GM20000 (cell line): ENCODE results near the gene MED26.
A peak's percentile ranks its signal among the peaks of the same experiment; 100 is the strongest.

Source experiments
- DNase-seq: peaks from one replicate; pipeline ENCODE4 v3.0.0; 2012; ENCODE audit warnings: low spot score
- TF ChIP-seq, protein P1 (sequence below): IDR thresholded peaks from 2 replicates; pipeline ENCODE4 v1.5.1; 2012; ENCODE audit warnings: mild to moderate bottlenecking, control low read depth; ENCODE audit errors: extremely low read depth, missing control alignments

MED26 gene

DNA sequence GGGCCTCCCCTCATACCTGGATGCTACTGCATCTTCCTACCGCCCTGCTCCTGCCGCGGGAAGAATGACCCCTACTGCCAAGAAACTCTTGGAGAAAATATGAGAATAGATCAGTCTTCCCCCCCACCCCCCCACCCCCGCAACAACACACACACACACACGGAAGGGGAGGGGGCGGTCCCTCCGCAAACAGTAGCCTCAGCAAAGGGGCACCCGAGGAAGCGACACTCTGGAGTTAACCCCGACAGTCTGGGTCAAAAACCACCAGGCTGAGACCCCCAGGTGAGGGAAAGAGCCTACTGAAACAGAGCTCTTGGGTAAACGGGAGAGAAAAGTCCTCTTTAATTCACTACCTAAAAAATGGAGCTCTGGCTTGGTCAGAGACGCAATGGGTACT is 1.2 kb downstream of the MED26 start:
- DNase-seq, result no peak
- TF ChIP-seq, protein P1, sequence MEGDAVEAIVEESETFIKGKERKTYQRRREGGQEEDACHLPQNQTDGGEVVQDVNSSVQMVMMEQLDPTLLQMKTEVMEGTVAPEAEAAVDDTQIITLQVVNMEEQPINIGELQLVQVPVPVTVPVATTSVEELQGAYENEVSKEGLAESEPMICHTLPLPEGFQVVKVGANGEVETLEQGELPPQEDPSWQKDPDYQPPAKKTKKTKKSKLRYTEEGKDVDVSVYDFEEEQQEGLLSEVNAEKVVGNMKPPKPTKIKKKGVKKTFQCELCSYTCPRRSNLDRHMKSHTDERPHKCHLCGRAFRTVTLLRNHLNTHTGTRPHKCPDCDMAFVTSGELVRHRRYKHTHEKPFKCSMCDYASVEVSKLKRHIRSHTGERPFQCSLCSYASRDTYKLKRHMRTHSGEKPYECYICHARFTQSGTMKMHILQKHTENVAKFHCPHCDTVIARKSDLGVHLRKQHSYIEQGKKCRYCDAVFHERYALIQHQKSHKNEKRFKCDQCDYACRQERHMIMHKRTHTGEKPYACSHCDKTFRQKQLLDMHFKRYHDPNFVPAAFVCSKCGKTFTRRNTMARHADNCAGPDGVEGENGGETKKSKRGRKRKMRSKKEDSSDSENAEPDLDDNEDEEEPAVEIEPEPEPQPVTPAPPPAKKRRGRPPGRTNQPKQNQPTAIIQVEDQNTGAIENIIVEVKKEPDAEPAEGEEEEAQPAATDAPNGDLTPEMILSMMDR, result no peak

DNA sequence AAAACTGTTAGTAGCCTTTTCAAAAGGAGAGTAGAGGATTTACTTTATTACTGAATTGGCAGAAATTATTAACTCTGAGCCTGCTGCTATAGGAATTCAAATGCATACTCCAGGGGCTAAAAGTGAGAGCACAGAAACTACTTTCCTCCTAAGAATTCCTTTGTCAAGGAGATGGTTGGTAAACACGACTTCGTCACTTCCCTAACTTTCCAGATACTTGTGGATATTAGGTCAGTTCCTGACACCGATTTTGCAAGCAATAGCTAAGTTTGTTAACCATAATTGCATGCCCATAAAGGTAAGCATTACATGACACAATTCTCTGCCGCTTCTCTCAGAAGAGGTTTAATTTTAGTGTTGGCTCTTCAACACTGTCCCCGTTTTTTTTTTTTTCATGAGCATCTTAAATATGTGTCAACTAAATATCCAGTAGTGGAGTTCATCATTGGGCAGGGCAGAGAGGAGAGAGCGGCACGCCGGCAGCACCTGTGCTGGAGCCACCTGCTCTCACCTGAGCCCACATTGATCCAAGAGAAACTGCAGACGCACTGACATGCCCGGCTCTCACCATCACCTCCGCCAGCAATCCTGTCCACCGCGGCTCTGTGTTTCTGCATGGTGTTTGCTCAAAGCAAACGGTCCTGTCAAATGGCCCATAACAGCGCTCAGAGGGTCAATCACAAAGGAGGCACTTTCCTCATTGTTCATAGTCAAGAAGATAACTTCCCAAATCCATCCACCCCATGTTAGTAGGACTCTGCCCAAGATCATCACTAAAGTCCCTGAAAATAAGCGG is 2.6 kb downstream of the MED26 start:
- TF ChIP-seq, protein P1, result no peak
- DNase-seq, result no peak

DNA sequence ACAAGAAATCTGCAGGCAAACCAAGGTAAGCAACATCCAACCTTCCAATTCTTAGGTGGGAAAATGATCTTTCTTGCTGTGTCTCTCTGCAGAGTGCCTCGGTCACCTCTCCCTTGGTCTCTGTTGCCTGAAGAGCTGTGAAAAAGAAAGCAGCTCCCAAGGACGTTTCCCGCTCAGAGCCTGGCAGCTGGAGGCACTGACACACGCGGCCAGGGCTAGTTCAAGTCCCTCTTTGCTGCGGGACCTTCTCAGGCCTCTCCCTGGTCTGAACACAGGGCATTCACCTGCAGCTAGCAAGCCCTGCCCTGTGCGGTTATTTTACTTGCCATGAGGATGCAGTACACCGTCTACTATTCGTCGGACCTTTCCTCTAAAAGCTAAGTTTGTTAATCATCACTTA is 3.8 kb downstream of the MED26 start:
- TF ChIP-seq, protein P1, result no peak
- no peak for DNase-seq

DNA sequence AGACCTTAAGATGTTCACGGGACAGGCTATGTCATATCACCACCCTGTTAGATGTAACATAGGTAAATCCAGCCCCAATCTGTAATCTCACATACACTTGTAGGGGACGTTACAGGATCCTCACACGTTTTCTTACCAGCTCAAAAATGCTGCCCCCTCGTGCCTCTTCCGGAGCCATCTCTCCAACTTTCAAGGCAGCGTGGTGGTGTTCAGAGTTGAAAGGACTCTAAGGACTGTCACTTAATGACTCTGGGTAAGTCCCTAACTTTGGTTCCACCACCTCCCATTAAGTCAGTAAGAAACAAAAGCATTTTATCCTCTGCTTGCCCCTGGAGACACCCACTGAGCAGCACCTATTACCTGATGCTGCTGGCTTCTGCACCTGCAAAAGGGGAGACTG is 4.4 kb downstream of the MED26 start:
- TF ChIP-seq, protein P1, result no peak

DNA sequence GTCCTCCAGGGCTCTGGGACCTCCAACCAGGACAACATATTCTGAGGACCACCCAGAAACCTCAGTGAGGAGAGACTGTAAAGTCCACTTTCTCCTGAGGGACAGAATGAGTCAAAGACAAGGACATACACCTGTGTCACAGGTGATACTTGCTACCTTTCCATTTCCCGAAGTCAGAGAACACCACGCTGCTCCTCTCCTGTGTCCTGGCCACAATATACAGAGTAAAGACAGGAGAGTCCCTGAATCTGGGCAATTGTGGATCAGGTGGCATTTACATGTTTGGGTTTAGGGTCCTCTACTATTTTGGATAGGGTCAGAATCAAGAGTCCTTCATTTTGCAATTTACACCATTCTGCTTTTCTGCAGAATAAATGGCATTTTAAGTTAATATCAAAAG is 4.9 kb downstream of the MED26 start:
- no peak for DNase-seq
- TF ChIP-seq, protein P1, result no peak

More for the DNA sequence above, 4.4 kb downstream of the MED26 start:
- DNase-seq, result peak; percentile 47

DNA sequence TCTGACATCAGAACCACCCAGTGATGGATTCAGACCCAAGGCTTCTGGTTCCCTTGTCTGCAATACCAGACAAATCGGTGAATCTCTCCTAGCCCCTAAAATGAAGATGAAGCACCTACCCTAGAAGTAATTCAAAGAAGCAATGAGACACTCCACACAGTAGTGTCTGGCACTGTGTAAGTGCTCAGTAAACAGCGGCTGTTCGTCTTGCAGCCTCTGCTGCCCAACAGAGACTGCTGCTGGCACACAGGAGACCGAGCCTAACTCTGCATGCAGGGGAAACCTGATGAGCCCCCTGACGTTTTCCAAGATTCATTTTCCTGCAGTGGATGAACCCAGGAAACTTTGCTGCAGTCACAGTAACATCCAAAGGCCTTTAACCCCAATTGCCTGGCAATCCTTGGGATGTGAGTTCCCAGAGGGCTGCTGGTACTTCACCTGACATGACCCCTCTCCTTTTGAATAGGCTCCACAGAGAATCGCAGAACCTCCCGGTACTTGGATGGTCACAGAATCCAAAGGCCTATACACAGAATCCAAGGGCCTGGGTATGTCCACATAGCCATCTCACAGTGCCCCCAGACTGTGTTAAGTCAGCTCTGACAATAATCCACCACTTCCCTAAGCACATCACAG is 6.7 kb downstream of the MED26 start:
- DNase-seq, result no peak

DNA sequence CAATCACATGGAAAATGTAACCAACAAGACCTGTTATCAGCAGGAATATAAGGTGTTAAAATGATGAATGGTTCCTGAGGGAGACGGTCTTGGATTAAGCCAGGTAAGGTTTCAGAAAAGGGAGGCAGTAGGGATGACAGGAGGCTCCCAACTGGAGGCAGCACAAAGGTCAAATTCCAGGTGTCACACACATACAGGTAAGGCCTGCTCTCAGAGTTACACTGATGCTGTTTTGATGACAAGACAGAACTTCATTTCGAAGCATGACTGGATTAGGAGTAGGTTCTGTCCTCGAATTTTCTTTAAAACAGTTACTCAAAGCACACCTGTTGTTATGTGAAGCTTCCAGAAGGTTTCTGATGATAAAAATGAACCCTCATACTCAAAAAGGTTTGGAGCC is 7.4 kb downstream of the MED26 start:
- DNase-seq, result no peak
- TF ChIP-seq, protein P1, result no peak

More for the DNA sequence above, 6.7 kb downstream of the MED26 start:
- TF ChIP-seq, protein P1, result no peak
